H1 (cell line): Measurements from ENCODE around the gene TEX22. TPM values are rescaled to one million over a fixed set of nuclear protein-coding genes. Genes with fewer than 3 reads are reported as not detected.

Source experiments
- CTCF ChIA-PET: fragments of 300-600 bp; sonication (Branson Sonifier 250); formaldehyde crosslinking; loops from one replicate; lab custom pipeline; 2021; ENCODE audit not compliant: partially characterized antibody; lab: Charles Lee
- POLR2A ChIA-PET: fragments of 300-600 bp; sonication (Branson Sonifier 250); formaldehyde crosslinking; loops from one replicate; lab custom pipeline; 2021; ENCODE audit warnings: inconsistent platforms; ENCODE audit not compliant: partially characterized antibody; lab: Charles Lee
- DNase-seq, 2 experiments: peaks; one replicate each; pipeline versions ENCODE4 v3.0.0 to v3.0.0-alpha.2; 2010 to 2022; ENCODE audit warnings: low spot score in 2 of 2, low read depth in 1 of 2, mixed read lengths in 1 of 2
- FAIRE-seq: peaks from 2 replicates; lab custom pipeline; 2011; peaks lifted over from hg19 to GRCh38; lab: Jason Lieb, UNC
- H2AFZ ChIP-seq: 2 replicates; pipeline ENCODE4 v1.8.1; 2012; ENCODE audit warnings: low read length, inconsistent platforms
- H2AK5ac ChIP-seq: 2 replicates; pipeline ENCODE4 v1.6.1; 2013; ENCODE audit warnings: low read depth, low read length
- H2BK120ac ChIP-seq: replicated peaks from 2 replicates; pipeline ENCODE3; 2013; ENCODE audit warnings: low read depth, low read length, inconsistent platforms
- H2BK12ac ChIP-seq: 2 replicates; pipeline ENCODE4 v1.6.1; 2013; ENCODE audit warnings: low read depth, low read length
- H2BK15ac ChIP-seq: 2 replicates; pipeline ENCODE4 v1.6.1; 2013; ENCODE audit warnings: low read length
- H2BK20ac ChIP-seq: 2 replicates; pipeline ENCODE4 v1.6.1; 2013; ENCODE audit warnings: low read length
- H2BK5ac ChIP-seq: 2 replicates; pipeline ENCODE4 v1.6.1; 2013; ENCODE audit warnings: low read depth, low read length
- H3K14ac ChIP-seq: 2 replicates; pipeline ENCODE4 v1.6.1; 2013; ENCODE audit warnings: inconsistent platforms; ENCODE audit not compliant: insufficient read length
- H3K18ac ChIP-seq: 2 replicates; pipeline ENCODE4 v1.6.1; 2013; ENCODE audit warnings: low read length; ENCODE audit errors: extremely low read depth
- H3K23ac ChIP-seq: 2 replicates; pipeline ENCODE4 v1.6.1; 2013; ENCODE audit warnings: inconsistent platforms; ENCODE audit not compliant: insufficient read length
- H3K23me2 ChIP-seq: 2 replicates; pipeline ENCODE4 v1.6.1; 2013; ENCODE audit warnings: low read depth, low read length
- H3K27ac ChIP-seq: 2 replicates; pipeline ENCODE4 v1.6.1; 2011; ENCODE audit warnings: low read depth, low read length, inconsistent platforms
- H3K27me3 ChIP-seq, 4 experiments: replicated peaks in 1 of 4; 1 replicate in 1 of 4; 2 replicates in 3 of 4; pipeline versions ENCODE4 v1.6.1 to v1.8.1; 2011 to 2013; ENCODE audit warnings: low read length in 3 of 4, mild to moderate bottlenecking in 3 of 4, inconsistent platforms in 2 of 4, mixed read lengths in 2 of 4, moderate library complexity in 1 of 4; ENCODE audit not compliant: control insufficient read depth in 3 of 4, insufficient read depth in 3 of 4; ENCODE audit errors: extremely low read depth in 1 of 4
- H3K36me3 ChIP-seq, 4 experiments: 2 replicates each; pipeline versions ENCODE4 v1.6.1 to v1.8.1; 2011 to 2013; ENCODE audit warnings: mild to moderate bottlenecking in 4 of 4, low read length in 3 of 4, moderate library complexity in 2 of 4, control low read depth in 1 of 4, inconsistent platforms in 1 of 4; ENCODE audit not compliant: insufficient read depth in 4 of 4, control insufficient read depth in 2 of 4
- H3K4ac ChIP-seq: replicated peaks from 2 replicates; pipeline ENCODE3; 2013; ENCODE audit warnings: low read length, low read depth, mixed read lengths, inconsistent platforms; ENCODE audit not compliant: insufficient read length
- H3K4me1 ChIP-seq, 4 experiments: replicated peaks in 1 of 4; 1 replicate in 1 of 4; 2 replicates in 3 of 4; pipeline versions ENCODE4 v1.6.1 to v1.8.1; 2011 to 2013; ENCODE audit warnings: low read length in 3 of 4, inconsistent platforms in 2 of 4, mixed read lengths in 1 of 4; ENCODE audit not compliant: insufficient read depth in 4 of 4, control insufficient read depth in 3 of 4
- H3K4me2 ChIP-seq, 2 experiments: 2 replicates each; pipeline versions ENCODE4 v1.6.1 to v1.8.1; 2011 to 2013; ENCODE audit warnings: low read depth in 2 of 2, low read length in 2 of 2, control low read depth in 1 of 2, inconsistent platforms in 1 of 2, mild to moderate bottlenecking in 1 of 2; ENCODE audit not compliant: insufficient read depth in 1 of 2
- H3K4me3 ChIP-seq, 4 experiments: fragments of 200-600, 300-600 bp in 1 of 4; sonication (generic), shearing (Covaris generic), sonication (Bioruptor Twin) in 1 of 4; 2 replicates each; pipeline versions ENCODE4 v1.5.1 to v1.8.1; 2011 to 2016; ENCODE audit warnings: low read length in 4 of 4, low read depth in 3 of 4, control low read depth in 2 of 4, inconsistent platforms in 2 of 4, mild to moderate bottlenecking in 2 of 4, mixed read lengths in 1 of 4, moderate library complexity in 1 of 4; ENCODE audit not compliant: insufficient read depth in 2 of 4; ENCODE audit errors: extremely low read depth in 1 of 4
- H3K56ac ChIP-seq: replicated peaks from 2 replicates; pipeline ENCODE3; 2013; ENCODE audit warnings: low read depth, mild to moderate bottlenecking, mixed read lengths, low read length, inconsistent platforms; ENCODE audit not compliant: insufficient read length
- H3K79me1 ChIP-seq: 2 replicates; pipeline ENCODE4 v1.6.1; 2013; ENCODE audit warnings: low read depth, low read length, control low read depth
- H3K79me2 ChIP-seq, 2 experiments: 2 replicates each; pipeline versions ENCODE4 v1.6.1 to v1.8.1; 2012 to 2013; ENCODE audit warnings: low read length in 2 of 2, mild to moderate bottlenecking in 2 of 2, inconsistent platforms in 1 of 2; ENCODE audit not compliant: insufficient read depth in 2 of 2, control insufficient read depth in 1 of 2
- H3K9ac ChIP-seq, 4 experiments: replicated peaks in 1 of 4; 1 replicate in 1 of 4; 2 replicates in 3 of 4; pipeline versions ENCODE4 v1.6.1 to v1.8.1; 2011 to 2013; ENCODE audit warnings: low read depth in 3 of 4, low read length in 3 of 4, control low read depth in 2 of 4, mild to moderate bottlenecking in 2 of 4, moderate library complexity in 2 of 4, inconsistent platforms in 1 of 4; ENCODE audit errors: extremely low read depth in 1 of 4
- H3K9me3 ChIP-seq, 2 experiments: 2 replicates each; pipeline versions ENCODE4 v1.6.1 to v1.8.1; 2012 to 2013; ENCODE audit warnings: mild to moderate bottlenecking in 2 of 2, moderate library complexity in 2 of 2, control low read depth in 1 of 2, inconsistent platforms in 1 of 2, low read depth in 1 of 2, low read length in 1 of 2, mixed read lengths in 1 of 2; ENCODE audit not compliant: insufficient read depth in 2 of 2
- H4K20me1 ChIP-seq, 2 experiments: replicated peaks in 1 of 2; 2 replicates each; pipeline versions ENCODE3 to v1.8.1; 2011 to 2013; ENCODE audit warnings: inconsistent platforms in 2 of 2, low read length in 2 of 2, mild to moderate bottlenecking in 1 of 2; ENCODE audit not compliant: insufficient read depth in 2 of 2, control insufficient read depth in 1 of 2
- H4K5ac ChIP-seq: 2 replicates; pipeline ENCODE4 v1.6.1; 2013; ENCODE audit warnings: low read length, low read depth, mixed read lengths, inconsistent platforms; ENCODE audit not compliant: insufficient read length
- H4K8ac ChIP-seq: 2 replicates; pipeline ENCODE4 v1.8.0; 2013; ENCODE audit warnings: mild to moderate bottlenecking, moderate library complexity, low read length, inconsistent platforms; ENCODE audit not compliant: insufficient read depth; ENCODE audit errors: extremely low read depth
- H4K91ac ChIP-seq: replicated peaks from 2 replicates; pipeline ENCODE3; 2013; ENCODE audit warnings: low read length, mixed read lengths, inconsistent platforms; ENCODE audit not compliant: insufficient read length
- KDM4A ChIP-seq: IDR thresholded peaks from one replicate; pipeline ENCODE4 v1.7.1; 2012; ENCODE audit warnings: low read depth, mild to moderate bottlenecking, moderate library complexity, low read length, inconsistent platforms; ENCODE audit not compliant: severe bottlenecking
- NRF1 ChIP-seq: IDR thresholded peaks from 2 replicates; pipeline ENCODE4 v1.6.1; 2011; ENCODE audit warnings: mild to moderate bottlenecking, low read depth, low read length, improper control_type of control experiment
- RNF2 ChIP-seq: fragments of 200-900, 300-1000 bp; sonication (generic); IDR thresholded peaks from 2 replicates; pipeline ENCODE4 v1.7.1; 2016; ENCODE audit warnings: borderline replicate concordance, low read depth, mild to moderate bottlenecking, antibody characterized with exemption, low read length; ENCODE audit not compliant: poor library complexity, severe bottlenecking; ENCODE audit errors: missing control alignments
- WGBS, 2 experiments: shearing (Covaris generic) in 1 of 2; methylation state at CpG; one replicate each; pipeline versions ENCODE4 v1.1.6 to v1.1.7; 2013 to 2015; ENCODE audit warnings: low lambda C conversion rate in 2 of 2, mixed read lengths in 2 of 2, inconsistent platforms in 1 of 2, low coverage in 1 of 2, missing lambda C conversion rate in 1 of 2; ENCODE audit not compliant: insufficient replicate concordance in 2 of 2, insufficient coverage in 1 of 2, insufficient read length in 1 of 2; ENCODE audit errors: extremely low coverage in 1 of 2, missing lambda C conversion rate in 1 of 2; 5-methylcytosine and 5-hydroxymethylcytosine counted together
- polyA plus RNA-seq, 7 experiments: library from polyadenylated mRNA; depleted of rRNA in 3 of 7; stranded (reverse) in 5 of 7; unstranded in 2 of 7; fragments of >200 nt in 5 of 7; fragments of 200-250 nt in 2 of 7; gene quantifications; 1 replicate in 5 of 7; 2 replicates in 1 of 7; 4 replicates in 1 of 7; pipeline versions ENCODE4 v1.2.1 to v1.2.3, GENCODE V29; 2011 to 2013; ENCODE audit warnings: missing spikeins in 2 of 7, mixed read lengths in 2 of 7
- total RNA-seq: library from RNA; stranded (reverse); fragmentation: NEBNext Ultra II Directional; extraction: Animal tissue kit (Norgen Biotek cat#: 25700); gene quantifications from 2 replicates; pipeline ENCODE4 v1.2.1, GENCODE V29; 2021

TEX22 gene
- total and polyA plus RNA-seq, 2 of the 8 experiments (the other 6 are each of a cell fraction or from before 2014, with no cell fraction given), result 0.24 to 0.39 TPM

GRCh38 chr14:105458010-105458409 is 59.7 kb downstream of the TEX22 start:
- Histone ChIP-seq H2BK5ac (no peak overlapping the region), H3K4me3 (no peak overlapping the region), H3K23ac (no peak overlapping the region), H3K9ac (no peak overlapping the region), H3K4me1 (0 out of 7 replicates have a peak, but pooled peaks cover 0 to 3% (median 0%) of the 10 kb centered on the region in 4 experiments), H2BK15ac (no peak overlapping the region), H4K8ac (no peak overlapping the region; the same call in 1 of the 2 replicates), H3K18ac (no peak overlapping the region), H4K20me1 (peaks cover 9 to 18% of the 10 kb centered on the region in 2 experiments), H2AFZ (no peak overlapping the region), H3K9me3 (no peaks in the 10 kb centered on the region), H2BK20ac (no peak overlapping the region), H3K4ac (no peak overlapping the region), H3K4me2 (no peak overlapping the region), H2BK120ac (no peak overlapping the region), H3K23me2 (no peaks in the 10 kb centered on the region), H3K27ac (no peak overlapping the region), H4K5ac (no peak overlapping the region), H2AK5ac (no peak overlapping the region), H3K14ac (no peak overlapping the region), H3K79me1 (peaks cover 2% of the 10 kb centered on the region; the same call in 1 of the 2 replicates), H4K91ac (no peak overlapping the region), H3K79me2 (no peaks in the 10 kb centered on the region; a peak in 1 of 4 replicates), H3K56ac (no peak overlapping the region), H2BK12ac (no peak overlapping the region), H3K36me3 (peaks cover 12 to 66% (median 37%) of the 10 kb centered on the region in 4 experiments), H3K27me3 (no peaks in the 10 kb centered on the region)
- ChIA-PET POLR2A (interaction anchor here (0.9 to 1.8 kb wide), 4 partner anchors 10 to 47 kb away, joined by 3 to 6 read pairs (median 4); no protein-coding TSS in a partner anchor), CTCF (interaction anchor here (1.0 to 2.4 kb wide), 6 partner anchors 10 to 88 kb away, joined by 3 to 11 read pairs (median 4); no protein-coding TSS in a partner anchor)
- DNase-seq (no peak), FAIRE-seq (no peak)
- 86% methylated on average over 11 of the region's 18 CpGs; no CpG with 5 or more reads in 1 of the 2 experiments for WGBS, 2 experiments
- TF ChIP-seq KDM4A, result no peak
- TF ChIP-seq NRF1, result no peak
- no peak for TF ChIP-seq RNF2
